Mesenchymal stem cell (in vitro differentiated cells and primary cell): ENCODE measurements around the gene MEGF11.

Experiments
- DNase-seq: peaks from one replicate; pipeline ENCODE4 v3.0.0-alpha.2; 2013
- H2AFZ ChIP-seq: one replicate; pipeline ENCODE4 v1.6.1; 2013; ENCODE audit warnings: low read depth, mild to moderate bottlenecking, control low read depth, inconsistent platforms, low read length, moderate library complexity
- H2AK5ac ChIP-seq: 2 replicates; pipeline ENCODE4 v1.6.1; 2013; ENCODE audit warnings: low read length, moderate library complexity, mild to moderate bottlenecking, inconsistent platforms; ENCODE audit not compliant: severe bottlenecking
- H2BK120ac ChIP-seq: one replicate; pipeline ENCODE4 v1.6.1; 2013; ENCODE audit warnings: low read depth, mild to moderate bottlenecking, inconsistent platforms, low read length, moderate library complexity
- H2BK12ac ChIP-seq, 2 experiments: one replicate each; pipeline ENCODE4 v1.6.1; 2013; ENCODE audit warnings: inconsistent platforms in 2 of 2, low read length in 2 of 2, mild to moderate bottlenecking in 2 of 2, moderate library complexity in 2 of 2, control low read depth in 1 of 2
- H2BK15ac ChIP-seq: one replicate; pipeline ENCODE4 v1.6.1; 2013; ENCODE audit warnings: mild to moderate bottlenecking, low read depth, inconsistent platforms; ENCODE audit not compliant: poor library complexity, severe bottlenecking
- H2BK5ac ChIP-seq: 2 replicates; pipeline ENCODE4 v1.6.1; 2013; ENCODE audit warnings: low read depth, mild to moderate bottlenecking, low read length, control low read depth, inconsistent platforms; ENCODE audit not compliant: poor library complexity, severe bottlenecking
- H3K14ac ChIP-seq, 2 experiments: one replicate each; pipeline ENCODE4 v1.6.1; 2013; ENCODE audit warnings: inconsistent platforms in 2 of 2, low read length in 2 of 2, control low read depth in 1 of 2, mild to moderate bottlenecking in 1 of 2, moderate library complexity in 1 of 2
- H3K18ac ChIP-seq, 2 experiments: one replicate each; pipeline ENCODE4 v1.6.1; 2013; ENCODE audit warnings: inconsistent platforms in 2 of 2, low read length in 2 of 2, control low read depth in 1 of 2, low read depth in 1 of 2, mild to moderate bottlenecking in 1 of 2
- H3K23ac ChIP-seq, 2 experiments: one replicate each; pipeline ENCODE4 v1.6.1; 2013; ENCODE audit warnings: inconsistent platforms in 2 of 2, low read length in 2 of 2, mild to moderate bottlenecking in 2 of 2, moderate library complexity in 2 of 2, control low read depth in 1 of 2
- H3K27ac ChIP-seq: 2 replicates; pipeline ENCODE4 v1.5.1; 2013; ENCODE audit warnings: mild to moderate bottlenecking, moderate library complexity, low read length, control low read depth, inconsistent platforms; ENCODE audit not compliant: poor library complexity, severe bottlenecking
- H3K27me3 ChIP-seq, 2 experiments: 2 replicates each; pipeline versions ENCODE4 v1.6.1 to v1.7.0; 2013; ENCODE audit warnings: low read length in 2 of 2, mild to moderate bottlenecking in 2 of 2, moderate library complexity in 2 of 2, control low read depth in 1 of 2, inconsistent platforms in 1 of 2; ENCODE audit not compliant: control insufficient read depth in 1 of 2, insufficient read depth in 1 of 2
- H3K36me3 ChIP-seq, 2 experiments: 2 replicates each; pipeline versions ENCODE4 v1.6.1 to v1.7.0; 2013; ENCODE audit warnings: low read length in 2 of 2, control low read depth in 1 of 2, inconsistent platforms in 1 of 2, low read depth in 1 of 2, mild to moderate bottlenecking in 1 of 2; ENCODE audit not compliant: insufficient read depth in 2 of 2, control insufficient read depth in 1 of 2
- H3K4ac ChIP-seq, 2 experiments: one replicate each; pipeline ENCODE4 v1.6.1; 2013; ENCODE audit warnings: inconsistent platforms in 2 of 2, low read length in 2 of 2, mild to moderate bottlenecking in 2 of 2, moderate library complexity in 2 of 2, control low read depth in 1 of 2, low read depth in 1 of 2
- H3K4me1 ChIP-seq: 2 replicates; pipeline ENCODE4 v1.6.1; 2013; ENCODE audit warnings: low read depth, low read length, control low read depth; ENCODE audit not compliant: control insufficient read depth, insufficient read depth
- H3K4me2 ChIP-seq: 2 replicates; pipeline ENCODE4 v1.6.1; 2013; ENCODE audit warnings: low read length, mild to moderate bottlenecking, inconsistent platforms; ENCODE audit not compliant: poor library complexity, severe bottlenecking
- H3K4me3 ChIP-seq, 2 experiments: 2 replicates each; pipeline versions ENCODE4 v1.5.1 to v1.7.0; 2013; ENCODE audit warnings: low read length in 2 of 2, mild to moderate bottlenecking in 2 of 2, control low read depth in 1 of 2, low read depth in 1 of 2; ENCODE audit not compliant: insufficient read depth in 1 of 2
- H3K79me1 ChIP-seq: replicated peaks from 2 replicates; pipeline ENCODE4 v1.6.1; 2013; ENCODE audit warnings: mild to moderate bottlenecking, control low read depth, low read length, inconsistent platforms; ENCODE audit not compliant: poor library complexity, severe bottlenecking
- H3K9ac ChIP-seq: 2 replicates; pipeline ENCODE4 v1.7.0; 2013; ENCODE audit warnings: mild to moderate bottlenecking, low read length, moderate library complexity
- H3K9me3 ChIP-seq: 2 replicates; pipeline ENCODE4 v1.7.0; 2013; ENCODE audit warnings: mild to moderate bottlenecking, low read length; ENCODE audit not compliant: control insufficient read depth
- H4K8ac ChIP-seq: one replicate; pipeline ENCODE4 v1.6.1; 2013; ENCODE audit warnings: inconsistent platforms, mild to moderate bottlenecking, low read length, moderate library complexity
- H4K91ac ChIP-seq: one replicate; pipeline ENCODE4 v1.6.1; 2013; ENCODE audit warnings: mild to moderate bottlenecking, low read length, inconsistent platforms
- WGBS: methylation state at CpG from one replicate; pipeline ENCODE4 v1.1.7; 2013; ENCODE audit warnings: mixed read lengths; 5-methylcytosine and 5-hydroxymethylcytosine counted together

Gene MEGF11

GRCh38 chr15:65918945-65919344 is 334.6 kb downstream of the MEGF11 start:
- Histone ChIP-seq H3K27me3 (peaks cover 0 to 4% of the 10 kb centered on the region in 2 experiments), H4K8ac (no peak overlapping the region), H3K23ac (no peak overlapping the region), H3K36me3 (peaks cover 0 to 8% of the 10 kb centered on the region in 2 experiments), H2BK15ac (no peak overlapping the region), H3K79me1 (no peaks in the 10 kb centered on the region), H2AK5ac (no peak overlapping the region), H2BK12ac (no peak overlapping the region), H3K4ac (no peak overlapping the region), H3K14ac (no peak overlapping the region), H3K4me3 (no peak overlapping the region), H2AFZ (no peak overlapping the region), H3K18ac (no peak overlapping the region), H3K27ac (no peak overlapping the region), H2BK120ac (no peak overlapping the region), H3K9me3 (no peaks in the 10 kb centered on the region), H4K91ac (no peak overlapping the region), H3K4me2 (no peak overlapping the region), H3K9ac (no peak overlapping the region), H3K4me1 (peaks cover 4% of the 10 kb centered on the region), H2BK5ac (no peak overlapping the region)
- no peak for DNase-seq
- 98% methylated on average over 5 of the region's 5 CpGs for WGBS

DNA sequence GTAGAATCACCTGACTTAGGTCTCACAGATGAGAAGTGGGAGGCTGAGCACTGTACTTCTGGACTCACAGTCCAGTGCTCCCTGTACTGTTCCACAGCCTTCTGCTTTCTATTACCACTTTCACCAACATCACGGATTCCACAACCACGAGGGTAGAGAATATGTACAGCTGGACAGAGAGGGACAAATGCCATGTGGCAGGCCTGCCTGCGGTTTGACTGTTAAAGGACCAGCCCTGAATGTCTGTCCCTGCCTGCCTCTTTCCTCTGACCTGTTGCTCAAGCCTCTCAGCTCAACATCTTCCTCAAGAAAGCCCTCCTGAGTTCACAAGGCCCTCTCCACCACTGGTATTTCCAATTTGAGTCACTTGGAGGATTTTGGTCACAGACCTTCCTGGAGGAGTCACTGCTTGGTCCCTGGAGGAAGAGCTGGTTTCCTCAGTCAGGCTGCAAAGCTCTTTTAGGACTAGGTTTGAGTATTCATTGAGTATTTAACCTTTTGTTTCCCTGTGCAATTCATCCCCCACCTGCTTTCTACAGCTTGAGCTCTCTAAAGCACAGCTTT is 335.1 kb downstream of the MEGF11 start:
- Histone ChIP-seq H3K23ac (no peak overlapping the region), H4K8ac (no peak overlapping the region), H3K4me2 (no peak overlapping the region), H3K4me3 (no peak overlapping the region), H3K18ac (no peak overlapping the region), H3K27ac (no peak overlapping the region), H3K27me3 (peaks cover 0 to 4% of the 10 kb centered on the region in 2 experiments), H2BK15ac (no peak overlapping the region), H3K14ac (no peak overlapping the region), H2AFZ (no peak overlapping the region), H2BK120ac (no peak overlapping the region), H4K91ac (no peak overlapping the region), H2AK5ac (no peak overlapping the region), H3K4me1 (peaks cover 4% of the 10 kb centered on the region), H2BK5ac (no peak overlapping the region), H3K4ac (no peak overlapping the region), H3K36me3 (peaks cover 0 to 13% of the 10 kb centered on the region in 2 experiments), H2BK12ac (no peak overlapping the region), H3K9ac (no peak overlapping the region), H3K79me1 (peaks cover 1% of the 10 kb centered on the region), H3K9me3 (no peaks in the 10 kb centered on the region)
- WGBS, result 86% methylated on average over 3 of the region's 3 CpGs
- no peak for DNase-seq

- 98% methylated on average over 4 of the region's 4 CpGs for WGBS
- H2BK120ac ChIP-seq, result no peak overlapping the region
- no peak overlapping the region for H2AK5ac ChIP-seq
- H2BK12ac ChIP-seq, result no peak overlapping the region
- no peak overlapping the region for H3K18ac ChIP-seq
- no peak overlapping the region for H3K14ac ChIP-seq
- peaks cover 4% of the 10 kb centered on the region for H3K4me1 ChIP-seq
- no peaks in the 10 kb centered on the region for H3K9me3 ChIP-seq
- H2BK5ac ChIP-seq, result no peak overlapping the region
- H3K36me3 ChIP-seq, result peaks cover 0 to 18% of the 10 kb centered on the region in 2 experiments
- H3K9ac ChIP-seq, result no peak overlapping the region
- no peak overlapping the region for H2BK15ac ChIP-seq
- peaks cover 0 to 4% of the 10 kb centered on the region in 2 experiments for H3K27me3 ChIP-seq
- no peak overlapping the region for H4K8ac ChIP-seq
- no peak overlapping the region for H3K23ac ChIP-seq
- no peak overlapping the region for H3K4me3 ChIP-seq
- no peak overlapping the region for H2AFZ ChIP-seq
- no peak for DNase-seq
- H3K79me1 ChIP-seq, result peaks cover 3% of the 10 kb centered on the region
- H3K4ac ChIP-seq, result no peak overlapping the region
- no peak overlapping the region for H3K27ac ChIP-seq
- H4K91ac ChIP-seq, result no peak overlapping the region
- H3K4me2 ChIP-seq, result no peak overlapping the region
Measured at GRCh38 chr15:65917936-65918335, 335.6 kb downstream of the MEGF11 start.

DNA sequence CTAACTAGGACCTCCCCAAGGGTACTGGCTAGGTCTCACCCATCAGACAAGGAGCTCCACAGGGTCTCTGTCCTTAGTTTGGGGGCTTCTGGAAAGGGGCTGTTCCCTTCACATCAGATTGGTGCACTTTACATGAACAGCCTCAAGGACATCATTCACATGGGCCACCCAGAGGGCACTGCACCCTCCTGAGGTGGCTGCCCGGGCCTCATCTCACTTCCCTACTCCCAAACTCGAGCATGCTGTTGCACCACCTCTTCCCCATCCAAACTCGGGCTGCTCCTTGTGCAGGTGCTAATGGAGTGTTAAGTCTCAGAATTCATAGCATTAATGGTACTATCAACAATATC is 336.2 kb downstream of the MEGF11 start:
- Histone ChIP-seq H3K9me3 (no peaks in the 10 kb centered on the region), H2BK15ac (no peak overlapping the region), H4K91ac (no peak overlapping the region), H3K18ac (no peak overlapping the region), H3K23ac (no peak overlapping the region), H3K79me1 (peaks cover 3% of the 10 kb centered on the region), H3K4ac (no peak overlapping the region), H2AFZ (no peak overlapping the region), H3K4me2 (no peak overlapping the region), H3K4me1 (peaks cover 4% of the 10 kb centered on the region), H3K36me3 (peaks cover 3 to 20% of the 10 kb centered on the region in 2 experiments), H2BK12ac (no peak overlapping the region), H3K27ac (no peak overlapping the region), H3K9ac (no peak overlapping the region), H3K27me3 (peaks cover 0 to 4% of the 10 kb centered on the region in 2 experiments), H3K14ac (no peak overlapping the region), H3K4me3 (no peak overlapping the region), H2BK5ac (no peak overlapping the region), H2BK120ac (no peak overlapping the region), H4K8ac (no peak overlapping the region), H2AK5ac (no peak overlapping the region)
- WGBS, result 72% methylated on average over 3 of the region's 3 CpGs
- DNase-seq, result no peak
